GM23248 (cell line): ENCODE measurements around the gene ITPRIPL1.

Experiments
- EZH2 ChIP-seq: fragments of 200-600 bp; sonication (generic); IDR thresholded peaks from 2 replicates; pipeline ENCODE4 v1.6.1; 2018; ENCODE audit warnings: antibody characterized with exemption, mild to moderate bottlenecking; ENCODE audit not compliant: insufficient read depth, poor library complexity, severe bottlenecking
- EZH2phosphoT487 ChIP-seq: fragments of 200-600 bp; sonication (generic); IDR thresholded peaks from 2 replicates; pipeline ENCODE4 v1.6.1; 2018; ENCODE audit warnings: antibody characterized with exemption, moderate library complexity, mild to moderate bottlenecking, low read depth; ENCODE audit not compliant: insufficient read depth

GRCh38 chr2:96301865-96302264, 23.3 kb upstream of the ITPRIPL1 start:
- no peak for TF ChIP-seq EZH2
- no peak for TF ChIP-seq EZH2phosphoT487
